NB4 (cell line): Measurements from ENCODE around the gene CALML5.

Experiments
- DNase-seq: peaks from one replicate; pipeline ENCODE4 v3.0.0; 2010; ENCODE audit warnings: low read depth
- H3K4me3 ChIP-seq: one replicate; pipeline ENCODE4 v1.5.1; 2011; ENCODE audit warnings: mild to moderate bottlenecking, low read depth, low read length, moderate library complexity
- CTCF ChIP-seq: IDR thresholded peaks from one replicate; pipeline ENCODE4 v1.5.1; 2012; ENCODE audit warnings: low read depth, low read length
- MAX ChIP-seq: IDR thresholded peaks from 2 replicates; pipeline ENCODE4 v1.6.1; 2011; ENCODE audit warnings: low read depth, low read length
- MYC ChIP-seq: IDR thresholded peaks from 2 replicates; pipeline ENCODE4 v1.6.1; 2011; ENCODE audit warnings: low read depth, low read length
- POLR2A ChIP-seq: IDR thresholded peaks from 2 replicates; pipeline ENCODE4 v1.6.1; 2011; ENCODE audit warnings: mild to moderate bottlenecking; ENCODE audit not compliant: insufficient read length; ENCODE audit errors: extremely low read depth

CALML5 gene

GRCh38 chr10:5522913-5523560, 23.7 kb upstream of the CALML5 start:
- H3K4me3 ChIP-seq = no peak overlapping the region
- no peak for DNase-seq
- TF ChIP-seq CTCF (no peak), MAX (no peak), POLR2A (no peak), MYC (no peak)

GRCh38 chr10:5519054-5519453, 19.7 kb upstream of the CALML5 start:
- TF ChIP-seq CTCF = no peak
- no peak for TF ChIP-seq MYC
- no peak for TF ChIP-seq POLR2A
- no peak for TF ChIP-seq MAX
- H3K4me3 ChIP-seq = no peak overlapping the region
- no peak for DNase-seq

- no peak overlapping the region for H3K4me3 ChIP-seq
- TF ChIP-seq MYC = no peak
- no peak for TF ChIP-seq MAX
- no peak for TF ChIP-seq CTCF
- no peak for TF ChIP-seq POLR2A
- DNase-seq = no peak
These were observed 18.8 kb upstream of the CALML5 start for GRCh38 chr10:5518143-5518542.

- no peak for DNase-seq
- TF ChIP-seq POLR2A (no peak), MYC (no peak), CTCF (no peak), MAX (no peak)
- no peak overlapping the region for H3K4me3 ChIP-seq
These were observed 18.2 kb upstream of the CALML5 start for GRCh38 chr10:5517546-5517945.

GRCh38 chr10:5515948-5516761, 16.8 kb upstream of the CALML5 start:
- H3K4me3 ChIP-seq = no peak overlapping the region
- DNase-seq = no peak
- no peak for TF ChIP-seq MYC
- TF ChIP-seq POLR2A = no peak
- TF ChIP-seq CTCF = no peak
- TF ChIP-seq MAX = no peak
